IPS-NIHi7 (cell line): ENCODE data around the gene SLC35E1.

Source experiments
- DNase-seq: peaks from one replicate; pipeline ENCODE4 v3.0.0; 2012; ENCODE audit warnings: mixed read lengths; ENCODE audit errors: extremely low spot score

Gene SLC35E1

DNA sequence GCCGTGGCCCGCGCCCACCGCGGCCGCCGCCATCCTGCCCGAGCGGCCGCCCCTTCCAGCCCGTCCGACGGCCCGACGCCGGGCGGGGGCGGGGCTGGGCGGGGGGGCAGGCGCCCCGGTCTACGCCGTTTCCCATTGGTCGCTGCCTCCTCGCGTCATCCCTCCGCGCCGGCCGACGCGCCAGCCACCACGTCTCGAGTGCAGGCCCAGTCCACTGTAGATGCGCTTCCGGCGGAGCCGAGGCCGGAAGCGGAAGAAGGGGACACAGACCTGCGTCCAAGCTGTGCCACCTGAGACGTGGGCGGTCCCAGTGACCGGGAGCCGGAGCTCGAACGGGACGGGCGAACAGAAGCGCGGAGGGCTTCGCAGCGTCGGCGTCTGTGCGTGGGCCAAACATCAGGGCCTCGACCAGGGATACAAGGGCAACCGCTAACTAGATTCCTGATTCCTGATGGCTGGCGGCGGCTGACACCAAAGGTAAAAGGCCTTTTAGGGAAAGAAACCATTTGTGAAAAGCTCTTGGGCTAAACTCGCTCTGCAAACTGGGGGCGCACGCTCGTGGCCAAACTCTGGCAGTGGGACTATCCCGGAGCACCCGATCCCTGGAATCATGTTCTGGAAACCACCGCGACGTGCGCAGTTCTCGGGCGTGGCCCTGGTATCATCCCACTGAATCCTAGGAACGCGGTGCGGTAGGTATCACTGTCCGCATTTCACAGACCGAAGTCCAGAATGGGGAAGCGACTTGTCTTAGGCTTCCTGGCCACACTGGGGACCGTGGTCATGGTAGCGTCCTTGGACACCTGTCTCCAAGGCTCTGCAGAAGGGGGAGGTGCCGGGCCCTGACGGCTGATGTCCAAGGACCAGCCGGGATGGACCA, at the start of gene SLC35E1:
Gene SLC35E1, minus strand, starts transcription at position 84 of the 880 bp plus-strand sequence. Its CDS starts 51 bp downstream, at position 33.
- peak; percentile 100 for DNase-seq

GRCh38 chr19:16621165-16621800, 49.1 kb upstream of the SLC35E1 start:
- DNase-seq, result no peak

DNA sequence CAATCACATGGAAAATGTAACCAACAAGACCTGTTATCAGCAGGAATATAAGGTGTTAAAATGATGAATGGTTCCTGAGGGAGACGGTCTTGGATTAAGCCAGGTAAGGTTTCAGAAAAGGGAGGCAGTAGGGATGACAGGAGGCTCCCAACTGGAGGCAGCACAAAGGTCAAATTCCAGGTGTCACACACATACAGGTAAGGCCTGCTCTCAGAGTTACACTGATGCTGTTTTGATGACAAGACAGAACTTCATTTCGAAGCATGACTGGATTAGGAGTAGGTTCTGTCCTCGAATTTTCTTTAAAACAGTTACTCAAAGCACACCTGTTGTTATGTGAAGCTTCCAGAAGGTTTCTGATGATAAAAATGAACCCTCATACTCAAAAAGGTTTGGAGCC, 48.4 kb upstream of the SLC35E1 start:
- no peak for DNase-seq

DNA sequence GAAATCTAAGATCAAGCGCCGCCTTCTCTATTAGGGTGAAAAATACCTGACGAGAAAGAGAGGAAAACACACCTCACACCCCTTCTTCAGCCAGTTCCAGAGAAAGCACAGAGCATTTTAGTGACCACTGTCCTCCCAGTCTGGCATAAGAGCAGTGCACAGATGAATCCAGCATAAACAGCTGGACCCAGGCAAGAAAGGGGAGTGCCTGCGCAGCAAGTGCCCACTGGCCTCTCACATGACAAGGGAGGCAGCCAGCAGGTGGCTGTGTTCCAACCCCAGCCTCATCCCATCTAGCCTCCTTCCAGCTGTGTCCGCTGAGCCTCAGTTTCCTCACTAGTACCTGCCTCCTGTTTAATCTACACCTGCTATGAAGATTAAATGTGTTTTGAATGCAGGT, 47.8 kb upstream of the SLC35E1 start:
- DNase-seq, result no peak

- DNase-seq, result no peak
Observed at GRCh38 chr19:16619457-16619856, 47.2 kb upstream of the SLC35E1 start.

GRCh38 chr19:16618248-16618647, 46.0 kb upstream of the SLC35E1 start:
- no peak for DNase-seq

- DNase-seq, result peak; percentile 61
Observed at GRCh38 chr19:16615808-16616207, 43.6 kb upstream of the SLC35E1 start.

GRCh38 chr19:16614941-16615340, 42.7 kb upstream of the SLC35E1 start:
- peak; percentile 40 for DNase-seq

- no peak for DNase-seq
Observed at GRCh38 chr19:16613841-16614240, 41.6 kb upstream of the SLC35E1 start.

GRCh38 chr19:16612636-16613035, 40.4 kb upstream of the SLC35E1 start:
- no peak for DNase-seq

DNA sequence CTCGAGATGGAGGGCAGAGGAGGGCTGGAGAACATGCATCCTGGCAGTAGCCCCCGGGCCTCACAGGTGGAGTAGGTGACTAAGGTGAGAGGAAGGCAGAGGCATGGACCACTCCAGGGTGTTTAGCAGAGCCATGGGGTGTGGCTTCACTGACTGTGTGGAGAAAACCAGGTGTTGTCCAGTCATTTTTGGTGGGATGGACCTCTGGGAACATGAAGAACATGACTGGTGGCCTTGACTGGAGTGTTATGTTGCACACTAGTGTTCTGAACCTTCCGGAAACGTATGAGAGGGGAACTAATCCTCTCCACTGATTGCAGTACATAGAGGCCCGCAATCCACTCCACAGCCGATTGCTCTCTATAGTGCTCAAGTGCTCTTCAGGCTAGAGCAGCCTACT, 38.9 kb upstream of the SLC35E1 start:
- no peak for DNase-seq

DNA sequence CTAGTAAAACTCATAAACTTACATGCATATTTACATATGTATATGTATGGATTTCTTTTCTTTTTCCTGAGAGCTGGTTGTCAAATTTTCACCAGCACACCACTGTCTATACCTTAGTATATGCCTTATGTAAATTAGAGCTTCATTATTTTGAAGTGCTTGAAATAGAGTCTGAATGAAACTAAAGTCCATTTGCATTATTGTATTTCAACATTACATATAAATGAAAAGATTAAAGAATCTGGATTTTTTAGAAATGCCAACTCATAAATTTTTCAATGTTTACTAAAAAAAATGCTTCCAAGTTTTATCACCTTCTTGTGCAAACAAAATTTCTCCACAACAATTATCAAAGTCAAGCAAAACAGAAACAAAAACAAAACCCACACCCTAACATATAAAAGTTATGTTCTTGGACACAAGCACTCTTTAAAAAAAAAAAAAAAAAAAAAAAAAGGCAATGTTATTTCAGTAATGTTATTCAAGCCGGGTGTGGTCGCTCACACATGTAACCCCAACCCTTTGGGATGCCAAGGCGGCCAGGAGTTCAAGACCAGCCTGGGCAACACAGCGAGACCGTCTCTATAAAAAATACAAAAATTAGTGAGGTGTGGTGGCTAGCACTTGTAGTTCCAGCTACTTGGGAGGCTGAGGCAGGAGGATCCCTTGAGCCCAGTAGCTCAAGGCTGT, 37.4 kb upstream of the SLC35E1 start:
- DNase-seq, result no peak

GRCh38 chr19:16608290-16608739, 36.1 kb upstream of the SLC35E1 start:
- DNase-seq, result no peak

DNA sequence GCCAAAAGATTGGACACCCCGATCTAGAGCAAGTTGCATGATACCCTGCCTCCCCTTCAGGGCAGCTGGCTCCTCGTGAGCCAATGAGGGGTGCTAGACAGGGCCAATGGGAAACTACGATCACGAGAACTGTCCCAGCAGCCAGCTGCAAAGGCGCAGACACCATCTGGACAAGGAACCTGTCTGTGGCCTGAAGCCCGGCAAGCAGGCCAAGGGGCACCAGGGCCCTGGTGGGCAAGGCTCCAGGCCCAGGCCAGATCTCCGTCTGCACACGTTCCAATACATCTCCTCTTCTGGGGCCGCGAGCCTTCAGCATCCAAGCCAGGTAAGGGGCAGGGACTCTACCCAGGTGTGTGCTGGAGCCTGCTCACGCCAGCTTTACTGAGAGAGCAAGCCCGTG, 35.6 kb upstream of the SLC35E1 start:
- DNase-seq, result no peak

DNA sequence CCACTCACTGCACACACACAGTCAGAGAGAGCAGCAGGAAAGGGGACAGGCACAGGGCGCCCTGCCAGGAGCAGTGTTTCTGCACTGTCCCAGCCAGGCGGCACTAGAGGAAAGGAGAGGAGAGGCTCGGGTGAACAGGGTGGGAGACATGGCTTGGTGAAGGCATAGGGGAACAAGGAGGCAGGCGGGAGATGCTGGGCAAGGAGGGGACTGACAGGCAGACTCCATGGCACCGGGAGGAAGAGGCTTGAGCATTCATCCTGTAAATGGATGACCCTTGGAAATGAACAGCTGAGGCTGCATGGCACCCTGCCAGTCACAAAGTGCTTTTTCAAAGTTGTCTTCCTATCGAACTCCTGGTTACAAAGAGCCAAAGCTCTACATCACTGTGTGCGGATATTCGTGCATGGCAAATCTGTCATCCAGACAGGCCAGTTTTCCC, 33.4 kb upstream of the SLC35E1 start:
- DNase-seq, result no peak

GRCh38 chr19:16605115-16605514, 32.9 kb upstream of the SLC35E1 start:
- no peak for DNase-seq

DNA sequence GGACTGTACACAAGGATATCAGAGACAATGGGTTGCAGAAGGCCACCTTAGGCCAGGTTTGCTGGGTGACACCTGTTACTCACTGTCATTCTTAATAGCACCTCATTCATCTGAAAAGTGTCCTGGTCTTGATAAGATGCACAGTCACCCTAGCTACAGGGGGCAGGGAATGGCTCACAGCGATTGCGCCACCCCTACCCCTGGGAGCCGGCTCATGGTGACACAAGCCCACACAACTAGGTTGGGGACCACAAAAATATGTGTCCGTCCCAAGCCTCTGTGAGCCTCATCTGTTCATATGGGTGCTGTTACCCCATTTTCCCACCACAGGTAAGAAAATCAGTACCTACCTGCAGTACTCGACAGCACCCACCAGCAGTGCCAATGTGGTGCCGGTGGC, 32.4 kb upstream of the SLC35E1 start:
- DNase-seq, result no peak

DNA sequence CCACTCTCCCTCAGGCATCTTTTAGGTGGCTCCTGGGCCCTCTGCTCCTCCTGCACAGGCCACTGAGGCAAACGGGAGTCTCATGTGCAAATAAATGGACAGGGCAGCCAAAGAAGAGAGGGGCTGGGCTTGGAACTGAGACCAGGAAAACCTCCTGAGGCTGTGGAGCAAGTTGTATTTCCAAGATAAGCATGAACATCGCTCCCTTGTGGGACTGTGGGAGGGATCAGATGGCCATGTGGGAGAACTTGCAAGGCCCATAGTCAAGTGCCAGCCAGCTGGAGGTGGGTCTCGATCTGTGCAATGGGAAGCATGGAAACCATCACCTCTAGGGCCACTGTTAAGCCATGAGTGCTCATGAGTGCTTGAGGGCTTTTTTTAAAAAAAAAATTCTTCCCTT, 30.9 kb upstream of the SLC35E1 start:
- DNase-seq, result no peak

DNA sequence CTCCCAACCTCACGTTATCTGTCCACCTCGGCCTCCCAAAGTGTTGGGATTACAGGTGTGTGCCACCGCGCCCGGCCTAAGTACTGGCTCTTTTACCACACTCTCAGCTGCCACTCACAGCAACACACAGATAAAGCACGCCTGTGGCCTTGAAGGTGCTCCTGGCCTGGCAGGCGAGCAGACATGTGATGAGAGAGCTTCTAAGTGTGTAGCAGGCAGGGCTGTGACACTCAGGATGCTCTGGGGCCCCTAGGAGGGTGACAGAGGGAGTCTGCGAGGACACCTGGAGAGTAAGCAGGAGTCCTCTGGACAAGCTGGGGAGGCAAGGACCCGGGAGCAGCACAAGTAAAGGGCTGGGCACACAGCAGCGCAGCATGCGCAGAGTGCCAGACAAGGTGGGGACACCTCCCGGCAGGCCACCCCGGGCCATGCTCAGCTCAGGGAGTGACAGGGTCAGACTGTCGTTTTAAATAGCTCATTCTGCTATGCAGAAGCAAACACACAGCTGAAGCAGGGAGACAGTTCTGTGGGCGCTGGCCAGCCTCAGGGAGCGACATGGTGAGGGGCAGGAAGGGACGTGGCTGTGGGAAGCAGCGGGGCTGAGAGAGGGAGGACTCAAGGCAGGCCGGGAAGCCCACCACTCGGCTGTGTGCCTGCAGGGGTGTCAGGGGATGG, 29.3 kb upstream of the SLC35E1 start:
- DNase-seq, result no peak

- no peak for DNase-seq
Observed at GRCh38 chr19:16600824-16601223, 28.6 kb upstream of the SLC35E1 start.

DNA sequence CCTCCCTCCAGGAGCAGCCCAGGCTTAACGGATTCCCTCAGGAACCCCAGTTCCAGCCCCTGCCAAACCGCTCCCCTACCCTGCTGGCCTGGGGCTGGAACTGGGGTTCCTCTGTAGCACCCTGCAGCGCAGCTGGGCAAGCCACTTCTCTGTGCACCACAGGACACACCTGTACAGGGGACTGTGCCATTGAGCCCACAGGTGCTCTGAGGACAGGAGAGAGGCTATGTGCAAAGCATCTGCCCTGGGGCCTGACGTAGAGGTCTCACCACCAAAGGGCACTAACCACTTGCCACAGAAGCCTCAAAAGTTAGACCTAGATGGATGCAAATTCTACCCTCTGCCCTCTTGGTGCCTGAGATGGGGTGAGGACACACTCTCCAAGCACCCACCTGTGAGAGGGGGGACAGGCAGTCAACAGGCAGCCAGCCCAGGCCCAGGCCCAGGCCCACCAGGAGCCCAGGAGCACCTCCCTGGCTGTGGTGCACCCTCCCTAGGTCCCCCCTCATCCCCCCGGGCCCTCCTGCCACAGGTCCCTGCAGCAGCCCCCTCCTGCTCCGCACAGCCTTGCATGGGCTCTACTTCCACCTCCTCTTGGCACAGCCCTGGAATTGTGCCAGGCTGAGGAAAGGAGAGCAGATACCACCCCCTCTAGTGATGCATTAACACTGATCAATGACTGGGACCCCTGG, 27.6 kb upstream of the SLC35E1 start:
- no peak for DNase-seq
